Activated naive CD4-positive, alpha-beta T cell treated with anti-CD3 and anti-CD28 coated beads, Interleukin-2, amount 50 U/mL, for 24 hours (primary cell): ENCODE measurements around the gene CRTAC1.

Source experiments
- H3K27ac Mint-ChIP-seq: one replicate; pipeline ENCODE4 v1.8.0; 2021; ENCODE audit warnings: mild to moderate bottlenecking, mixed read lengths
- H3K27me3 Mint-ChIP-seq: one replicate; pipeline ENCODE4 v1.8.0; 2021; ENCODE audit warnings: mixed read lengths
- H3K36me3 Mint-ChIP-seq: one replicate; pipeline ENCODE4 v1.8.0; 2021; ENCODE audit warnings: mixed read lengths
- H3K4me1 Mint-ChIP-seq: one replicate; pipeline ENCODE4 v1.8.0; 2021; ENCODE audit warnings: mixed read lengths
- H3K4me3 Mint-ChIP-seq: one replicate; pipeline ENCODE4 v1.8.0; 2021; ENCODE audit warnings: mild to moderate bottlenecking, mixed read lengths
- H3K9me3 Mint-ChIP-seq: one replicate; pipeline ENCODE4 v1.8.0; 2021; ENCODE audit warnings: mixed read lengths

CRTAC1 gene

GRCh38 chr10:97889461-97890265, 140.8 kb downstream of the CRTAC1 start:
- Mint-ChIP-seq H3K9me3 (no peaks in the 10 kb centered on the region), H3K27ac (no peak overlapping the region), H3K36me3 (no peaks in the 10 kb centered on the region), H3K4me1 (no peaks in the 10 kb centered on the region), H3K27me3 (no peaks in the 10 kb centered on the region), H3K4me3 (no peak overlapping the region)

GRCh38 chr10:97888641-97889262, 141.7 kb downstream of the CRTAC1 start:
- Mint-ChIP-seq H3K36me3 (no peaks in the 10 kb centered on the region), H3K9me3 (no peaks in the 10 kb centered on the region), H3K4me1 (no peaks in the 10 kb centered on the region), H3K27ac (no peak overlapping the region), H3K27me3 (no peaks in the 10 kb centered on the region), H3K4me3 (no peak overlapping the region)

GRCh38 chr10:97888134-97888533, 142.3 kb downstream of the CRTAC1 start:
- Mint-ChIP-seq H3K4me3 (no peak overlapping the region), H3K4me1 (no peaks in the 10 kb centered on the region), H3K27me3 (no peaks in the 10 kb centered on the region), H3K36me3 (no peaks in the 10 kb centered on the region), H3K27ac (no peak overlapping the region), H3K9me3 (no peaks in the 10 kb centered on the region)

- Mint-ChIP-seq H3K9me3 (no peaks in the 10 kb centered on the region), H3K27me3 (no peaks in the 10 kb centered on the region), H3K4me3 (no peak overlapping the region), H3K36me3 (no peaks in the 10 kb centered on the region), H3K4me1 (no peaks in the 10 kb centered on the region), H3K27ac (no peak overlapping the region)
Observed at GRCh38 chr10:97887399-97887798, 143.0 kb downstream of the CRTAC1 start.

GRCh38 chr10:97886286-97886685, 144.1 kb downstream of the CRTAC1 start:
- no peaks in the 10 kb centered on the region for H3K36me3 Mint-ChIP-seq

GRCh38 chr10:97883092-97883485, 147.3 kb downstream of the CRTAC1 start:
- H3K27me3 Mint-ChIP-seq: no peaks in the 10 kb centered on the region
- H3K27ac Mint-ChIP-seq: no peak overlapping the region
- no peaks in the 10 kb centered on the region for H3K9me3 Mint-ChIP-seq
- no peak overlapping the region for H3K4me3 Mint-ChIP-seq
- no peaks in the 10 kb centered on the region for H3K4me1 Mint-ChIP-seq
- H3K36me3 Mint-ChIP-seq: no peaks in the 10 kb centered on the region

More at GRCh38 chr10:97886286-97886685, 144.1 kb downstream of the CRTAC1 start:
- Mint-ChIP-seq H3K4me3 (no peak overlapping the region), H3K27me3 (no peaks in the 10 kb centered on the region), H3K4me1 (no peaks in the 10 kb centered on the region), H3K9me3 (no peaks in the 10 kb centered on the region), H3K27ac (no peak overlapping the region)

- Mint-ChIP-seq H3K4me3 (no peak overlapping the region), H3K27me3 (no peaks in the 10 kb centered on the region), H3K36me3 (no peaks in the 10 kb centered on the region), H3K27ac (no peak overlapping the region), H3K9me3 (no peaks in the 10 kb centered on the region), H3K4me1 (no peaks in the 10 kb centered on the region)
Observed at GRCh38 chr10:97882142-97883091, 148.0 kb downstream of the CRTAC1 start.

GRCh38 chr10:97880109-97880508, 150.3 kb downstream of the CRTAC1 start:
- Mint-ChIP-seq H3K4me1 (no peaks in the 10 kb centered on the region), H3K9me3 (no peaks in the 10 kb centered on the region), H3K27ac (no peak overlapping the region), H3K36me3 (no peaks in the 10 kb centered on the region), H3K4me3 (no peak overlapping the region), H3K27me3 (no peaks in the 10 kb centered on the region)

- no peaks in the 10 kb centered on the region for H3K36me3 Mint-ChIP-seq
- no peak overlapping the region for H3K4me3 Mint-ChIP-seq
- no peaks in the 10 kb centered on the region for H3K9me3 Mint-ChIP-seq
- H3K27me3 Mint-ChIP-seq: no peaks in the 10 kb centered on the region
- H3K4me1 Mint-ChIP-seq: no peaks in the 10 kb centered on the region
- peak overlapping the region; percentile 56 for H3K27ac Mint-ChIP-seq
Observed at GRCh38 chr10:97879241-97879640, 151.2 kb downstream of the CRTAC1 start.

- no peaks in the 10 kb centered on the region for H3K9me3 Mint-ChIP-seq
- H3K27ac Mint-ChIP-seq: no peak overlapping the region
- no peaks in the 10 kb centered on the region for H3K27me3 Mint-ChIP-seq
- H3K4me3 Mint-ChIP-seq: no peak overlapping the region
- H3K4me1 Mint-ChIP-seq: no peaks in the 10 kb centered on the region
- H3K36me3 Mint-ChIP-seq: no peaks in the 10 kb centered on the region
Observed at GRCh38 chr10:97876402-97876801, 154.0 kb downstream of the CRTAC1 start.

- Mint-ChIP-seq H3K27me3 (no peaks in the 10 kb centered on the region), H3K4me1 (no peaks in the 10 kb centered on the region), H3K27ac (no peak overlapping the region), H3K9me3 (no peaks in the 10 kb centered on the region), H3K4me3 (no peak overlapping the region), H3K36me3 (no peaks in the 10 kb centered on the region)
Observed at GRCh38 chr10:97875391-97875790, 155.0 kb downstream of the CRTAC1 start.

- Mint-ChIP-seq H3K9me3 (no peaks in the 10 kb centered on the region), H3K27me3 (no peaks in the 10 kb centered on the region), H3K4me1 (peaks cover 8% of the 10 kb centered on the region), H3K27ac (no peak overlapping the region), H3K36me3 (no peaks in the 10 kb centered on the region), H3K4me3 (no peak overlapping the region)
Observed at GRCh38 chr10:97874332-97874731, 156.1 kb downstream of the CRTAC1 start.

- Mint-ChIP-seq H3K27me3 (no peaks in the 10 kb centered on the region), H3K36me3 (no peaks in the 10 kb centered on the region), H3K4me1 (peaks cover 15% of the 10 kb centered on the region), H3K9me3 (no peaks in the 10 kb centered on the region), H3K27ac (no peak overlapping the region), H3K4me3 (no peak overlapping the region)
Observed at GRCh38 chr10:97873569-97873968, 156.9 kb downstream of the CRTAC1 start.

- Mint-ChIP-seq H3K27ac (no peak overlapping the region), H3K4me3 (no peak overlapping the region), H3K27me3 (no peaks in the 10 kb centered on the region)
Observed at GRCh38 chr10:97870990-97871389, 159.4 kb downstream of the CRTAC1 start.

GRCh38 chr10:97869091-97870042, 161.1 kb downstream of the CRTAC1 start:
- peaks cover 15% of the 10 kb centered on the region for H3K4me1 Mint-ChIP-seq
- peak overlapping the region; percentile 7 for H3K4me3 Mint-ChIP-seq
- H3K27ac Mint-ChIP-seq: peak overlapping the region; percentile 41
- no peaks in the 10 kb centered on the region for H3K27me3 Mint-ChIP-seq
- H3K36me3 Mint-ChIP-seq: no peaks in the 10 kb centered on the region
- no peaks in the 10 kb centered on the region for H3K9me3 Mint-ChIP-seq

More at GRCh38 chr10:97870990-97871389, 159.4 kb downstream of the CRTAC1 start:
- peaks cover 15% of the 10 kb centered on the region for H3K4me1 Mint-ChIP-seq
- no peaks in the 10 kb centered on the region for H3K36me3 Mint-ChIP-seq
- no peaks in the 10 kb centered on the region for H3K9me3 Mint-ChIP-seq
